Hepatocyte (in vitro differentiated cells): ENCODE results near the gene ARL16. TPM values are rescaled to one million over a fixed set of nuclear protein-coding genes. Genes with fewer than 3 reads are reported as not detected.
A peak's percentile ranks its signal among the peaks of the same experiment; 100 is the strongest.

ENCODE experiments used
- DNase-seq: peaks from one replicate; pipeline ENCODE4 v3.0.0-alpha.2; 2016; ENCODE audit warnings: low spot score
- H2AFZ ChIP-seq: fragments of 200-600 bp; sonication (generic); 2 replicates; pipeline ENCODE4 v1.6.0; 2016; ENCODE audit warnings: antibody characterized with exemption, mild to moderate bottlenecking
- H3K27ac ChIP-seq: fragments of 200-600 bp; sonication (generic); 2 replicates; pipeline ENCODE4 v1.5.1; 2016; ENCODE audit warnings: mild to moderate bottlenecking
- H3K27me3 ChIP-seq: fragments of 200-600 bp; sonication (generic); 2 replicates; pipeline ENCODE4 v1.6.1; 2016
- H3K36me3 ChIP-seq: fragments of 200-600 bp; sonication (generic); replicated peaks from 2 replicates; pipeline ENCODE4 v1.5.1; 2016; ENCODE audit warnings: low read depth; ENCODE audit not compliant: insufficient read depth
- H3K4me1 ChIP-seq: fragments of 200-600 bp; sonication (generic); 2 replicates; pipeline ENCODE4 v1.5.1; 2016; ENCODE audit warnings: mild to moderate bottlenecking, moderate library complexity; ENCODE audit not compliant: insufficient read depth
- H3K4me2 ChIP-seq: fragments of 200-600 bp; sonication (generic); 2 replicates; pipeline ENCODE4 v1.6.0; 2016
- H3K4me3 ChIP-seq: fragments of 200-600 bp; sonication (generic); 2 replicates; pipeline ENCODE4 v1.5.1; 2016; ENCODE audit warnings: mild to moderate bottlenecking
- H3K79me2 ChIP-seq: fragments of 200-600 bp; sonication (generic); 2 replicates; pipeline ENCODE4 v1.6.0; 2017; ENCODE audit warnings: mild to moderate bottlenecking
- H3K9me2 ChIP-seq: fragments of 200-600 bp; sonication (generic); replicated peaks from 2 replicates; pipeline ENCODE4 v1.6.0; 2017; ENCODE audit warnings: mild to moderate bottlenecking; ENCODE audit not compliant: insufficient read depth
- H3K9me3 ChIP-seq: fragments of 200-600 bp; sonication (generic); 2 replicates; pipeline ENCODE4 v1.5.1; 2016; ENCODE audit warnings: low read depth, mild to moderate bottlenecking
- H4K20me1 ChIP-seq: fragments of 200-600 bp; sonication (generic); 2 replicates; pipeline ENCODE4 v1.6.0; 2016; ENCODE audit warnings: mild to moderate bottlenecking; ENCODE audit not compliant: insufficient read depth, poor library complexity, severe bottlenecking
- EZH2 ChIP-seq: fragments of 200-600 bp; sonication (generic); IDR thresholded peaks from 2 replicates; pipeline ENCODE4 v1.6.1; 2016; ENCODE audit warnings: antibody characterized with exemption, mild to moderate bottlenecking, borderline replicate concordance
- EZH2phosphoT487 ChIP-seq: fragments of 200-600 bp; sonication (generic); IDR thresholded peaks from one replicate; pipeline ENCODE4 v1.6.1; 2018; ENCODE audit warnings: antibody characterized with exemption, mild to moderate bottlenecking, low read depth, moderate library complexity; ENCODE audit not compliant: unreplicated experiment, severe bottlenecking
- WGBS: methylation state at CpG from one replicate; pipeline ENCODE4 v1.1.6; 2016; ENCODE audit warnings: low lambda C conversion rate; ENCODE audit errors: missing lambda C conversion rate; 5-methylcytosine and 5-hydroxymethylcytosine counted together
- polyA plus RNA-seq: library from polyadenylated mRNA; unstranded; fragments of >200 nt; fragmentation: Nextera tagmentation; extraction: Ambion mirVana; gene quantifications from 2 replicates; pipeline ENCODE4 v1.2.1, GENCODE V29; 2016
- total RNA-seq: library from RNA; depleted of rRNA; stranded (reverse); fragments of >200 nt; gene quantifications from 2 replicates; pipeline ENCODE4 v1.2.3, GENCODE V29; 2014
- TF ChIP-seq, protein P1 (sequence below): fragments of 200-600 bp; sonication (generic); IDR thresholded peaks from 2 replicates; pipeline ENCODE4 v1.5.1; 2016; ENCODE audit warnings: antibody characterized with exemption, mild to moderate bottlenecking; ENCODE audit not compliant: poor library complexity

Gene ARL16
- total and polyA plus RNA-seq, 2 experiments from 2014 or later: 38.8 to 70.6 TPM

DNA sequence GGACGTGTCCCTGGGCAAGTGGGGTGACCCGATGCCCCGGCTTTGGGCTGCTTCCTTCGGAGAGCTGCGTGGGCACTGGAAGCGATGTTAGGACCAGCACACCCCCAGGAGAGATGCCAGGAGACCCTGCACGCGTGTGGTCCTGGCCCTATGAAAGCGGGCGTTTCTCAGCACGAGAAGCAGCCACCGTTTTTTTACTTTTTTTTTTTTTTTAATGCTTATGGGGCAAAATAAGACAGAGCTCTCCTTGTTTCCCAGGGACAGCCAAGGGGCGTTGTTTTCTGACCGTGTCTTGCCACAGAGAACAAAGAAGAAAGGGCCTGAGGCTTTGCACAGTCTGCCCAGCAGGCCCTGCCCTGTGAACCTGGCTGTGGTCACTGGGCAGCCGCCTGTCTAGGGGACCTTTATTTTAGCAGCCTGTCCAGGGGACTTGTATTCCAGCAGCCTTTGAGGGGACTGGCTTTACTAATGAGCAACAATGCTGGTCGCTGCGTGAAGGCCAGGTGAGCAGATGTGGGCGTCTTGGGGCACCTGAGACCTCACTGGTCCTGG, 29.5 kb upstream of the ARL16 start:
- peak overlapping the region; percentile 79 for H3K4me3 ChIP-seq
- H3K79me2 ChIP-seq: peaks cover 28% of the 10 kb centered on the region
- no peak overlapping the region for H2AFZ ChIP-seq
- DNase-seq: no peak
- no peaks in the 10 kb centered on the region for H3K9me3 ChIP-seq
- H3K27ac ChIP-seq: peak overlapping the region; percentile 84
- peaks cover 31% of the 10 kb centered on the region for H3K4me1 ChIP-seq
- H4K20me1 ChIP-seq: no peaks in the 10 kb centered on the region
- TF ChIP-seq, protein P1, sequence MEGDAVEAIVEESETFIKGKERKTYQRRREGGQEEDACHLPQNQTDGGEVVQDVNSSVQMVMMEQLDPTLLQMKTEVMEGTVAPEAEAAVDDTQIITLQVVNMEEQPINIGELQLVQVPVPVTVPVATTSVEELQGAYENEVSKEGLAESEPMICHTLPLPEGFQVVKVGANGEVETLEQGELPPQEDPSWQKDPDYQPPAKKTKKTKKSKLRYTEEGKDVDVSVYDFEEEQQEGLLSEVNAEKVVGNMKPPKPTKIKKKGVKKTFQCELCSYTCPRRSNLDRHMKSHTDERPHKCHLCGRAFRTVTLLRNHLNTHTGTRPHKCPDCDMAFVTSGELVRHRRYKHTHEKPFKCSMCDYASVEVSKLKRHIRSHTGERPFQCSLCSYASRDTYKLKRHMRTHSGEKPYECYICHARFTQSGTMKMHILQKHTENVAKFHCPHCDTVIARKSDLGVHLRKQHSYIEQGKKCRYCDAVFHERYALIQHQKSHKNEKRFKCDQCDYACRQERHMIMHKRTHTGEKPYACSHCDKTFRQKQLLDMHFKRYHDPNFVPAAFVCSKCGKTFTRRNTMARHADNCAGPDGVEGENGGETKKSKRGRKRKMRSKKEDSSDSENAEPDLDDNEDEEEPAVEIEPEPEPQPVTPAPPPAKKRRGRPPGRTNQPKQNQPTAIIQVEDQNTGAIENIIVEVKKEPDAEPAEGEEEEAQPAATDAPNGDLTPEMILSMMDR: no peak
- TF ChIP-seq EZH2phosphoT487: no peak
- no peak for TF ChIP-seq EZH2
- no peaks in the 10 kb centered on the region for H3K27me3 ChIP-seq
- H3K36me3 ChIP-seq: no peaks in the 10 kb centered on the region
- H3K9me2 ChIP-seq: no peaks in the 10 kb centered on the region
- WGBS: 31% methylated on average over 18 of the region's 18 CpGs
- peak overlapping the region; percentile 97 for H3K4me2 ChIP-seq

DNA sequence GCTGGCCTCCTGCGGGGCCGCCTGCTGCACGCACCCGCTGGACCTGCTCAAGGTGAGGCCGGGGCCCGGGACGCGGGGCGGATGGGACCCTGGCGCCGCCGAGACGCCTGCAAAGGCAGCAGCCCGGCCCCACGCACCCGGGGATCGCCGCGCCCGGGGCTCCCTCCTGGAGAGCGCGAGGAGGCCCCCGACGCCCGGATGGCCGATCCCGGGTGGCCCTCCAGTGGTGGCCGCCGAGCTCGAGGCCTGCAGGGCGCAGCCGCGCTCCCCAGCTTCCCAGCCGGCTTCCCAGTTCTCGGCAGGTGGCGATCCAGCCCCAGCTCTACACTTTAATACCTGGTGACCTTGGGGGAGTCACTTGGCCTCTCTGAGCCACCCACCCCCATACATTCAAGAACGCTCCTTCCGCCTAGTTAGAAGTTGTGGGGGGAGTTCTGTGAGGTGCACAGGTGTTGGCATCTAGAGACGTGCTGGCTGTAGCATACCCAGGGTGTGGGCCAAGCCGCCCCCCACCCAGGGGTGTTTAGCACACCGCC, 28.9 kb upstream of the ARL16 start:
- Histone ChIP-seq H3K27me3 (no peaks in the 10 kb centered on the region), H3K9me3 (no peaks in the 10 kb centered on the region), H2AFZ (peak overlapping the region; percentile 66), H3K4me2 (peak overlapping the region; percentile 97), H3K4me1 (peaks cover 31% of the 10 kb centered on the region), H3K9me2 (no peaks in the 10 kb centered on the region), H3K79me2 (peaks cover 28% of the 10 kb centered on the region), H3K27ac (peak overlapping the region; percentile 84), H3K4me3 (peak overlapping the region; percentile 79), H3K36me3 (no peaks in the 10 kb centered on the region), H4K20me1 (no peaks in the 10 kb centered on the region)
- TF ChIP-seq, protein P1: no peak
- no peak for TF ChIP-seq EZH2
- TF ChIP-seq EZH2phosphoT487: no peak
- DNase-seq: peak; percentile 81
- WGBS: 5% methylated on average over 27 of the region's 41 CpGs

DNA sequence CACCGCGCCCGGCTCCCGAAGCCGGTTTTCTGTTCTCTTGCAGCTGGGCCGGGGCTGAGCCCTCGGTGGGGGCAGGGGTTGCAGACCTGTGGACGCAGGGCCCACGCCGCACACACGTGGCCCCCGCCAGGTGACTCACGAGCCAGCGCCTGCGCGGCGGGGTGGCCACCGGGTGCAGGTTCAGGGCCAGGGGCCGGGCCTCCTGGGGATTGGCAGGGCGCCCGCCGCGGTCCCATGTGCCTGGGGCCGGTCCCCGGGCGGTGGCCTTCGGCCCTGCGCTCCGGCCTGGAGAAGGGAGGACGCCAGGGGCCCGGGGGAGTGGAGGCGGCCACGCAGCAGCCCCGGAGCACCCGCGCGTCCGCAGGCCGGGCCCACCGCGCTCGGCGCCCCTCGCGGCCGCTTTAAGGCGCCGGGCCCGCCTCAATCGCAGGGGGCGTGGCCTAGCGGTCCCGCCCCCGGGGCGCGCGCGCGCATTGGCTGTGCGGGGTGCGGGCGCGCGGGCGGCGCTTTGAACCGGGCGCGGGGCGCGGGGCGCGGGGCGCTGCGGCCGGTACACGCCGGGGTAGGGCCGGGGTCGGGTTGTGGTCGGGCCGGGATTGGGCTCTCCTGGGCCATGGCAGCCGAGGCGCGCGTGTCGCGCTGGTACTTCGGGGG, 28.3 kb upstream of the ARL16 start, which contains the start of gene SLC25A10:
SLC25A10 (plus strand) TSS at position 471 of the 654 bp plus-strand sequence; CDS start at position 614, 143 bp downstream.
- H3K79me2 ChIP-seq: peaks cover 28% of the 10 kb centered on the region
- peak within 1 kb of the TSS; percentile 79 for H3K4me3 ChIP-seq
- no peaks in the 10 kb centered on the region for H3K27me3 ChIP-seq
- peak within 1 kb of the TSS; percentile 84 for H3K27ac ChIP-seq
- no peaks in the 10 kb centered on the region for H3K9me3 ChIP-seq
- H4K20me1 ChIP-seq: no peaks in the 10 kb centered on the region
- peak within 1 kb of the TSS; percentile 77 for H2AFZ ChIP-seq
- H3K9me2 ChIP-seq: no peaks in the 10 kb centered on the region
- TF ChIP-seq EZH2 (no peak), EZH2phosphoT487 (no peak)
- TF ChIP-seq, protein P1: no peak
- no peaks in the 10 kb centered on the region for H3K36me3 ChIP-seq
- peak within 1 kb of the TSS; percentile 97 for H3K4me2 ChIP-seq
- peak; percentile 93 for DNase-seq
- H3K4me1 ChIP-seq: peaks cover 31% of the 10 kb centered on the region
- WGBS: under 1% methylated on average over 41 of the region's 89 CpGs
